Measurements from ENCODE around the gene APBA1.

GRCh38 chr9:69471433-69471832 is 200.7 kb downstream of the APBA1 start:
- TF ChIP-seq TSC22D4 (tag; IDR thresholded peaks at IDR 0.05), result no peak
- no peak for TF ChIP-seq PHF8 (IDR thresholded peaks at IDR 0.05; ENCODE audit: borderline replicate concordance, low read length)
- no peak for TF ChIP-seq MTA2 (IDR thresholded peaks at IDR 0.05; ENCODE audit: low read depth)
- TF ChIP-seq HDAC2 (IDR thresholded peaks at IDR 0.05), result no peak
- TF ChIP-seq MCM5 (IDR thresholded peaks at IDR 0.05; ENCODE audit: low read depth), result no peak
- no peak for TF ChIP-seq MGA (IDR thresholded peaks at IDR 0.05)
- no peak for TF ChIP-seq ETS1 (conservative IDR thresholded peaks at IDR 0.05; ENCODE audit: control insufficient read depth, low read depth, low read length)
- no peak for TF ChIP-seq NFIC (IDR thresholded peaks at IDR 0.05)
- no peak for TF ChIP-seq CTCF (IDR thresholded peaks at IDR 0.05 in 2 of 3, conservative IDR thresholded peaks at IDR 0.05 in 1 of 3; ENCODE audit: insufficient read depth in 2 of 3, low read depth in 1 of 3, low read length in 3 of 3)
- no peak for TF ChIP-seq ZBTB43 (CRISPR knock-in tag; IDR thresholded peaks at IDR 0.05)
